ENCODE data around the gene VDAC1. TPM values are rescaled to one million over a fixed set of nuclear protein-coding genes. Genes with fewer than 3 reads are reported as not detected.

Gene VDAC1
- total and polyA plus RNA-seq, 9 donors: 41.1 to 171 (median 89.9) TPM

DNA sequence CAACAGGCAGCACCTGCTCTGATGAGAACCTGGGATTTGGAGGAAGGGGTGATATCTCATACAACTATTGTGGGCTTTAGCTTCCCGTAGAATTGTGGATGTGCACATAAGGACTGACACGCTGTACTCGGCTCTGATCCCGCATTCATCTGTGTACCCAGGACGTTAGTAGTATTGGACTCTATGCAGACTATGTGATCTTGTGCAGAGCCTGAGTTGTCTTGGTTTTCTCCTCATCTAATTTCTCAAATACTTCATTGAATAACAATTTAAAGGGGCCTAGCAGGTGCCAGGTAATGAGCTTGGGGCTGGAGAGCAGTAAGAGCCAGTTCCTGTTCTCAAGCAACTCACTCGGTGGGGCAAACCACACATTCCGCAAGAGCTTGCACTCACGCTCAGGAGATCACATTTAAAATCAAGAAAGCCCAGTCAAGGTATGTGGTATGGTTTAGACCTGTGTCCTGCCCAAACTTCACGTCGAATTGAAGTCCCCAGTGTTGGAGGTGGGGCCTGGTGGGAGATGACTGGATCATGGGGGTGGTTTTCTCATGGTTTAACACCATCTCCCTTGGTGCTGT lies 51.1 kb downstream of the VDAC1 start:
- Histone ChIP-seq H3K27me3 (no peaks in the 10 kb centered on the region), H3K27ac (peak overlapping the region; percentile 29 to 41), H3K36me3 (no peaks in the 10 kb centered on the region), H3K9me3 (no peaks in the 10 kb centered on the region), H3K4me3 (no peak overlapping the region), H3K4me1 (ENCODE audit: insufficient read depth) (peaks cover 4% of the 10 kb centered on the region)
- DNase-seq: no peak
- TF ChIP-seq, protein P1, sequence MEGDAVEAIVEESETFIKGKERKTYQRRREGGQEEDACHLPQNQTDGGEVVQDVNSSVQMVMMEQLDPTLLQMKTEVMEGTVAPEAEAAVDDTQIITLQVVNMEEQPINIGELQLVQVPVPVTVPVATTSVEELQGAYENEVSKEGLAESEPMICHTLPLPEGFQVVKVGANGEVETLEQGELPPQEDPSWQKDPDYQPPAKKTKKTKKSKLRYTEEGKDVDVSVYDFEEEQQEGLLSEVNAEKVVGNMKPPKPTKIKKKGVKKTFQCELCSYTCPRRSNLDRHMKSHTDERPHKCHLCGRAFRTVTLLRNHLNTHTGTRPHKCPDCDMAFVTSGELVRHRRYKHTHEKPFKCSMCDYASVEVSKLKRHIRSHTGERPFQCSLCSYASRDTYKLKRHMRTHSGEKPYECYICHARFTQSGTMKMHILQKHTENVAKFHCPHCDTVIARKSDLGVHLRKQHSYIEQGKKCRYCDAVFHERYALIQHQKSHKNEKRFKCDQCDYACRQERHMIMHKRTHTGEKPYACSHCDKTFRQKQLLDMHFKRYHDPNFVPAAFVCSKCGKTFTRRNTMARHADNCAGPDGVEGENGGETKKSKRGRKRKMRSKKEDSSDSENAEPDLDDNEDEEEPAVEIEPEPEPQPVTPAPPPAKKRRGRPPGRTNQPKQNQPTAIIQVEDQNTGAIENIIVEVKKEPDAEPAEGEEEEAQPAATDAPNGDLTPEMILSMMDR (IDR thresholded peaks at IDR 0.05): no peak
- TF ChIP-seq POLR2A (IDR thresholded peaks at IDR 0.05) (no peak), EP300 (IDR thresholded peaks at IDR 0.05) (no peak)
- WGBS, 3 donors: 82 to 83% (median 82%) methylated on average over 10 of the region's 10 CpGs
- intact Hi-C loops (cut with DNase I): no loop called here

- DNase-seq: peak; percentile 33 to 74 (median 49)
- Histone ChIP-seq H3K27ac (peak overlapping the region; percentile 29 to 41), H3K27me3 (no peaks in the 10 kb centered on the region), H3K9me3 (no peaks in the 10 kb centered on the region), H3K4me1 (ENCODE audit: insufficient read depth) (peaks cover 4% of the 10 kb centered on the region), H3K4me3 (no peak overlapping the region), H3K36me3 (no peaks in the 10 kb centered on the region)
- WGBS, 3 donors: 33 to 36% (median 35%) methylated on average over 10 of the region's 10 CpGs
- TF ChIP-seq EP300 (IDR thresholded peaks at IDR 0.05): no peak
- TF ChIP-seq POLR2A (IDR thresholded peaks at IDR 0.05): no peak
- TF ChIP-seq, protein P1 (IDR thresholded peaks at IDR 0.05): no peak
- intact Hi-C loops (cut with DNase I): no loop called here
Observed at GRCh38 chr5:133952729-133953567, 51.8 kb downstream of the VDAC1 start.

DNA sequence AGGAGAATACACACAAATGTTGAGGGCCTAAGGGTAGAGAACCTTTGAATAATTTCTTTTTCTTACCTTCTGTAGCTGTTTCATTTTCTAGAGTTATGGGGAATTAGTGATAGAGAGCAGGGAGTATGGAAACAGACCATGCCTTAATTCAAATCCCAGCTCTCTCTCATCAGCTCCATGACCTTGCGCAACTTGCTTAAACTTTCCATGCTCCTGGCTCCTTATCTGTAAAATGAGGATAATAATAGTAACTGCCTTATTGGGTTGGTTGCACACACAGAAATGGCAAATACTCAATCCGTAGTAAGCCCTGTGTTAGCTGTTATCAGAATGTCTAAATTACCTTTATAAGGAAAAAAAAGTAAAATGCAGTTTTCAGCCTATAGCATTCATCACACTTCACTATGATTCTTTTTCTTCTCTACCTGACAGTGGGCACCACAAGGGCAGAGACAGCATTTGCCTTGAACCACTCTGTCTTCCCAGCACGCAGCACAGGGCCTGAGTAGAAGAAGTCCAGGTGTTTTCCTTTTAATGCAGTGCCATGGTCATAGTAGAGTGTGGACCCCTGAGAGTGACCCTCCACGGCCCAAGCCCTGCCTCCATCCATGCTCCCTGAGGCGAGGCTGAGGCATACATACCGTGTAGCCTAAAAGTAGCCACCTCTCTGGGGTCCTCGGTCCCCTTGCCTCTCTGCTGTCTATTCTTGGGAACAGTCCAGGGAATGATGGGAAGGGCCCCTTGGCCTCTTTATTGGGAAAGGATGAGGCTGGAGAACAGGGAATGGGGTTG lies 53.8 kb downstream of the VDAC1 start:
- no peak overlapping the region for H3K27ac ChIP-seq
- H3K27me3 ChIP-seq: no peaks in the 10 kb centered on the region
- no peak overlapping the region for H3K4me3 ChIP-seq
- TF ChIP-seq, protein P1 (IDR thresholded peaks at IDR 0.05): no peak
- TF ChIP-seq POLR2A (IDR thresholded peaks at IDR 0.05) (no peak), EP300 (IDR thresholded peaks at IDR 0.05) (no peak)
- peak in 1 of 5 donors; percentile 31 for DNase-seq
- no peaks in the 10 kb centered on the region for H3K36me3 ChIP-seq
- peaks cover 4% of the 10 kb centered on the region for H3K4me1 ChIP-seq (ENCODE audit: insufficient read depth)
- intact Hi-C loops (cut with DNase I): no loop called here
- H3K9me3 ChIP-seq: no peaks in the 10 kb centered on the region
- 75 to 79% (median 77%) methylated on average over 7 of the region's 7 CpGs for WGBS, 3 donors

DNA sequence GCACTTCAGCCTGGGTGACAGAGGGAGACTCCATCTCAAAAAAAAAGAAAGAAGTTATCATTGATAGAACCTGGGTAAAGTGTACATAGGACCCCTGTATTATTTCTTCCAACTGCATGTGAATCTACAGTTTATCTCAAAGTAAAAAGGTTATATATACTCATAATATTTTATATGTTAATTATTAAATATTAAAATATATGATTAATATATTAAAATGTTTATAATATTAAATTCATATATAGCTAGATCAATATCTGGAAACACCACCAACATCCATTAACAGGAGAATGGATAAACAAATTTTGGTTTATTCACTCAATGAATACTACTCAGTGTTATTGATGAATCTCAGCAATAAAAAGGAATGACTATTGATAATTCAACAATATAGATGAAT lies 56.1 kb downstream of the VDAC1 start:
- H3K27me3 ChIP-seq: no peaks in the 10 kb centered on the region
- H3K36me3 ChIP-seq: no peaks in the 10 kb centered on the region
- intact Hi-C loops (cut with DNase I): no loop called here
- H3K4me1 ChIP-seq (ENCODE audit: insufficient read depth): peaks cover 4% of the 10 kb centered on the region
- H3K27ac ChIP-seq: no peak overlapping the region
- no peak overlapping the region for H3K4me3 ChIP-seq
- no peak for DNase-seq
- no peaks in the 10 kb centered on the region for H3K9me3 ChIP-seq
- TF ChIP-seq POLR2A (IDR thresholded peaks at IDR 0.05) (no peak), EP300 (IDR thresholded peaks at IDR 0.05) (no peak)
- TF ChIP-seq, protein P1 (IDR thresholded peaks at IDR 0.05): no peak
